AG20443 (cell line): ENCODE data around the gene TMEM222.

Experiments
- DNase-seq: peaks from one replicate; pipeline ENCODE4 v3.0.0; 2012; ENCODE audit warnings: low spot score, mixed read lengths

TMEM222 gene

DNA sequence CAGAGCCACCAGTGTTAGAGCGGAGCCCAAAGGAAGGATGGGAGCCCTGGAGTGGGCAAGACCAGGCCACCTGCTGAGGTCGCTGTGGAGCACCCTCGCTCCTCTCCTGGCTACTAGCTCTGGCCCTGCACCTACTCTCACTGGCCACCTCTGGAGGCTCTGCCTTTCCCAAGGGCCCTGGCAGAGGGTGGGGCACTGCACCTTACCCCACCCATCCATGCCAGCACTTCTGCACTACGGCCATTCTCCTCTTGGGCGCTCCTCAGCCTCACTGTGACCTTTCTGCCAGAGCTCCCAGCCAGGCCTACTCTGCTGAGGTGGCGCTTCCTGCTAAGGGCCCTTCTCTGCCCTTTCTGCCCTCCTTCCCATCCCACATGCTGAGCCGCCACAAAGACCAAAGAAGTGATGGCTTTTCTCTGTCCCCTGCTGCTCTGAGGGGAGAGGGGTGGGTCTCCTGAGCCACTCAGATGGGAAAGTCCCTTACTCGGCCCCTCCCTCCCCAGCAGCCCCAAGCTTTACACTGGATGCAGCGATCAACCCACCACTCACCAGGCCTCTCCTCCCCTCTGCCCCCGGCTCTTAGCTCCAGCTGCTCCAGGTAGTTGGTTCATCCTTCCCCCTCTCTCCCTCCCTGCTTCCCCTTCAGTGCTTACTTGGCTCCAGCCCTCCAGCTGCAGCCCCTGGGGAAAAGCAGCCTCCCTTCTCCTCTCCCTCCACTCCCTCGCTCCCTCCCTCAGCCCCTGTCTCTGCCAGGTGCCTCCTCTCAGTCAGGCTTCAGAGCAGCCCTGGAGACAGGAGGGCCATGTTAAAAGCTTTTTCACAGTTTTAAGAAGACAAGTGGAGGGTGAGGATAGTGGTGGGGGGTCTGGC, 14.8 kb upstream of the TMEM222 start:
- DNase-seq = no peak

DNA sequence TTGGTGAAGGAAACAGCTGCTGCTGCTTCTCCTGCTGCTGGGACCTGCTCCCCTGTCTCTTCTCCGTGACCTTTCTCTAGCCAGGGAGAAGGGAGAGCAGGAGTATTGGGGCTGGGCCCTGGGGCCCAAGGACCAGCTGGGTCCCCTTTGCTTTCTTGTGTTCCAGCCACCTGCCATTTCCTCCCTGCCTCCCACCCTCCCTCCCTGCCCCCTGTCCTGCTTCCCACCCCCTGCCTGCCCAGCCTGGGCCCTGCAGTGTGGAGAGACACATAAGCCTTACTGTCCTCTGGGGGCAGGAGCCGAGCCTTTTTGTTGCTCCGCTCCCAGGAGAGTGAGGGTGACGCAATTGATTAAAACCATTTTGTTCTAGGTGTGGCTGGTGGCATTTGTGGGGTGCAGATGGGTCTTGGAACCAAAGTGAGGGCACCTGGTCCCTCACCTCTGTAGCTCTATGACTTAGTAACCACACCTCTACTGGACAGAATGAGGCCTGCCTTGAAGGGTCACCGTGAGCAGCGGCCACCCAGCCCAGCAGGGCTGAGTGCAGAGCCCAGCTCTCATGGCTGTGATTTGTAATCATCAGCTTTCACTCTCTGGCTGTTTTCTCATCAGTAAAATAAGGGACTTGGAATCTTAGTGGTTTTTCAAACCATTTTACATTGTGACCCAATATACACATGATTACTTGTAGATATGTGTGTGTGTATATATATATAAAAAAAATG, 13.9 kb upstream of the TMEM222 start:
- no peak for DNase-seq

DNA sequence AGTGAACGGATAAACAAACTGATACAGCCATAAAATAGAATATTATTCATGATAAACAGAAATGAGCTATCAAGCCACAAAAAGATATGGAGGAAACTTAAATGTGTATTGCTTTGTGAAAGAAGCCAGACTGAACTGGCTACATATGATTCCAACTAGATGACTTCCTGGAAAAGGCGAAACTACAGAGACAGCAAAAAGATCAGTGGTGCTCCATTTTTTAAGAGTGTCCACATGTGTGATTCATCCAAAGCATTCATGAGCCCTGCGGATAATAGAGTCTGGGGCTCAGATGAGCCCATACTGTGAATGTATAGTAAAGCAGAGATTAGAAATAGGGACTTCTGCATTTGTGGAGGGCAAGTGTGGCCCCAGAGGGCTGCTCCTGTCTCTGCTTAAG, 7.8 kb upstream of the TMEM222 start:
- DNase-seq = no peak

DNA sequence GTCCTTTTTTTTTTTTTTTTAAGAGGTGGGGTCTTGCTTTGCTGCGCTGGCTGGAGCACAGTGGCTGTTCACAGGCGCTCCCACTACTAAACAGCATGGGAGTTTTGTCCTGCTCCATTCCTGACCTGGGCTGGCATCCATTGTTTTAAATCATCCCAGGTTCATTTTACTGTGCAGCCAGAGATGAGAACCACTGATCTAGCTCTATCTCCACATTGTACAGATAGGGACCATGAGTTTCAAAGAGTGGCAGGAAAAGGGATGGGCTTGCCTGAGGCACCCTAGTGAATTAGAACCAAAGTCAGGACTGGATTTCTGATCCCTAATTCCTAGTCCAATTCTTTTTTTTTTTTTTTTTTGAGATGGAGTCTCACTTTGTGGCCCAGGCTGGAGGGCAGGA, 7.2 kb upstream of the TMEM222 start:
- DNase-seq = no peak

DNA sequence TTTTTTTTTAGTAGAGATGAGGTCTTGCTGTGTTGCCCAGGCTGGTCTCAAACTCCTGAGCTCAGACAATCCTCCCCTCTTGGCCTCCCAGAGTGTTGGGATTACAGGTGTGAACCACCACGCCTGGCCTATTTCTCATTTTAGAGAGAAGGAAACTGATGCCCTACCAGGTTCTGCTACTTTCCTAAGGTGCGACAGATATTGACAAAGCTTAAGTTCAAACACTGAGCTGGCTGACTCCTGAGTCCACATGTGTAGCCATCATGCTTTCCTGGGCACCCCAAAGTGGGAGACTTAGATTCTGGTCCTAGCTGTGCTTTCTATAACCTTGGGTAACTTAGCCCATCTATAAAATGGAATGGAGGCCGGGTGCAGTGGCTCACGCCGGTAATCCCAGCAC, 5.1 kb upstream of the TMEM222 start:
- no peak for DNase-seq

DNA sequence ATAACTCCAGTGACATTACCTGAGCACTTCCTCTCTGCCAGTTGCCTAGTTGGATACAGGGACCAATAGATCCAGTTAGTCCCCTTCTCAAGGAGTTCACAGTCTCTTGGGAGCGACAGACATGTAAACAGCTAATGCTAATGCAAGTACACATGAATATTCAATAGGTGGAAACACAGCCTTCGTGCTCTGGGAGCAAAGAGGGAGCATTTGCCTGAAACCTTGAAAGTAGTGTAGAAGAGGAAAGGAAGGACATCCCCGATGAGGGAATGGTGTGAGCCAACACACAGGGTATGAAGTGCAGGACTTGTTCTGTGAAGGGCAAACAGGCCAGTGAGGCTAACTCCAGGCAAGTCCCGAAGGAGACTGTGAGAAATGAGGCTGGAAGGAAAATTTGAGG, 3.8 kb upstream of the TMEM222 start:
- no peak for DNase-seq

GRCh38 chr1:27318596-27318995, 3.4 kb upstream of the TMEM222 start:
- peak; percentile 59 for DNase-seq

DNA sequence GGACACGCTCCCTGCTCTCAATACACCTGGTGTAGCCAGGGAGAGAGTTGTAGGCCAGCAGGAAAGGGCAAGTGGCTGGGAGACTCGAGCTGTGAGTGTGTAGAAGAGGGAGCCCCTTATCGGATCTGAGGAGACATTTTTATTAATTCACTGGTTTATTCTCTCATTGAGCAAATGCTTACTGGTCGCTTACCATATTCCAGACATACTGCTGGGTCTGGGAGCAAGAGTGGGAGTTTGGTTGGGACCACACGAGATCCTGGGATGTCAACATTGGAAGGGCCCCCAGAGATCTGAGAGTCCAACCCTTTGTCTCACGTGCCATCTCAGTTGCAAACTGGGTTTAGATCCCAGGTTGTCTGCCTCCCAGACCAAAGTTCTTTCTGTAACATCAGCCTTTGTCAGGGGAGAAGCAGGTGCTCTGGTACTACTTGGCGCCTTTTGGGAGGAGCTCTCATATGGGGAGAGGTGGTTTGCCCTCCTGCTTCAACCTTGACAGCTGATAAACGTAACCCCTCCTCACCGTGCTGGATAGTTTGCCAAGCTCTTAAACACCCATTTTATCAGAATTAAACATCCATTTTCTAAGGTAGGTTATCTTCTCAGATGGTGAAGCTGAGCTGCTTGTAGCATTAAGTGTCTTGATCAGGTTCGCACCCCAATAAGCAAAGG, 742 bp downstream of the TMEM222 start:
- DNase-seq = no peak

- DNase-seq = no peak
These were observed 3.3 kb downstream of the TMEM222 start for GRCh38 chr1:27325286-27325685.

DNA sequence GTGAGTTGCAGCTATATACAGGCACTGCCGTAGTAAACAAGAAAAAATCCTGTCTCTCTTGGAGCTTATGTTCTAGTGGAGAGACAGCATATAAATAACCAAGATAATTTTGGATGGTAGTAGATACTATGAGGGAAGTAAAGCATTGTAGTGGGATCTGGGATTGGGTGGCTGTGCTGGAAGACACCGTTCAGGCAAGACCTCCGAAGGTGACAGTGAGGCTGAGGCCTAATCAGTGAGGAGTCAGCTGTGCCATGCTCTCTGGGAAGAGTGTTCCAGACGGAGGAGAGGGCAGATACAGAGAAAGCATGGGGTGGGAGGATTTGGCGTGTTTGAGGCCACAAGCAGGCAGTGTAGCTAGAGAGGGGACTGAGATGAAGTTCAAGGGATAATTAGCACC, 6.0 kb downstream of the TMEM222 start:
- DNase-seq = no peak

DNA sequence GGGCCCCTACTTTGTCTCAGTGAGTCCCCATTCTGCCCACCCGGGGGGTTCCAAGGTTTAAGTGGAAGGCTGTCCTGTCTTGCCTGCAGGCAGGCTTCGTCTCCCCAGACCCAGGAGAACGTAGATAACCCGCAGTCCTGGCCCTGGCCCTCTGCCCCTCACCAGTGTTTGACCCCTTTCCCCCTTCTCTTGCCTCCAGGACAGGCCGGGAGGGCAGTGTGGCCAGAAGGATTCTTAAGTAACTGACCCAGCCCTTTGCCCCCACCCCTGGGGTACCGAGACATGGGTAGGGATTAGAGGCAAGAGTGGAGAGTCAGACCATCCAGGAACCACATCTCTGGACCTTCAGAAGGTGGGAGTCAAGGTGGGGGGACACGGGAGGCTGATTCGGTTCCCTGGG, 8.8 kb downstream of the TMEM222 start:
- DNase-seq = no peak

GRCh38 chr1:27331426-27331825, 9.5 kb downstream of the TMEM222 start:
- no peak for DNase-seq

DNA sequence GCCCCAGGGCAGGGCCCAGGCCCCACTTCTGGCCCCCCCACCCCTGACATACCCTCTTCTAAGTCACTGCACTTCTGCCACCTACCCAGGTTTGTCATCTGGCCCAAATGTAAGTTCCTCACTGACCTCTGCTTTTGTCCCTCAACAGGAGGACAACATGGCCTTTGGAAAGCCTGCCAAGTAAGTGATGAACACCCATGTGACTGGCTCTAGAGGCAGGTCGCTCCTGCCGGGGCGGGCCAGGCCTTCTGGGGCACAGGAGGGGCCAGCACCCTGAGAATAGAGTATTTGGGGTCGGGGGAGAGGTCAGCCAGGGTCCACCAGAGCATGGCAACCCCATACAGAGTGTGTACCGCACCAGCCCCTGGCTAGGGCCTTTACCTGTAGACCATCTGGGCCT, 10.0 kb downstream of the TMEM222 start:
- no peak for DNase-seq

DNA sequence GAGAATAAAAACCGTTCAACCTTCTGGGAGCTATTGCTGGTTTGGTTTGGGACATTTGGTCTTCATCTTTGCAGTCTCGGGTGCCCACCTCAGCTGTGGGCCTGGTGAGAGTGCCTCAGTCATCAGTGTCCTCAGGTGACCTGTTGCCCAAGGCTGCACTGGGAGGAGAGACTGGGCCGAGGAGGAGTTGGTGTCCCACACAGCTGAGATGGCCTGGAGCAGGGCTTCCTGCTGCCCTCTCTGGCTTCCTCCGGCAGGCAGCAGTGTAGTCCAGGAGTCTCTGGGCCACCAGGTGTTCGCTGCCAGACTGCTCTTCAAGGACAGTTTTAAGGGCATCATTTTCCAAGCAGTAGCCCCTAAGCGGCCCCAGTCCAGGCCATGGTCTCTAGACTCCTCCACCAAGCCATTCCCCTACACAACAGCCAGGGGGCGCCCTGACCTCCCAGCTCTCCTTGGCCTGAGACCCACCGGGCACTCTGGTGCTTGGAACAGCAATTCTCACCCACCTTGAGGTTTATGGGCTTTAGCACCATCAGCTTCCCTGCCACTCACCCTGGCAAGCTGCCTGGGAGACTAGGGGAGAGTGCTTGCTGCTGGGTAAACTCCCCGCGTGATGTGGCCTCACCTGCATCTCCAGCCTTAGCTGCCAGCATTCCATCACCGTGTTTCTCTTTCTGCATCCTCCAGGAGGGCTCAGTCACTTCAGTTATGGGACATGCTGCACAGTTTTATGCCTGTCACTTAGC, 10.7 kb downstream of the TMEM222 start:
- peak; percentile 84 for DNase-seq

DNA sequence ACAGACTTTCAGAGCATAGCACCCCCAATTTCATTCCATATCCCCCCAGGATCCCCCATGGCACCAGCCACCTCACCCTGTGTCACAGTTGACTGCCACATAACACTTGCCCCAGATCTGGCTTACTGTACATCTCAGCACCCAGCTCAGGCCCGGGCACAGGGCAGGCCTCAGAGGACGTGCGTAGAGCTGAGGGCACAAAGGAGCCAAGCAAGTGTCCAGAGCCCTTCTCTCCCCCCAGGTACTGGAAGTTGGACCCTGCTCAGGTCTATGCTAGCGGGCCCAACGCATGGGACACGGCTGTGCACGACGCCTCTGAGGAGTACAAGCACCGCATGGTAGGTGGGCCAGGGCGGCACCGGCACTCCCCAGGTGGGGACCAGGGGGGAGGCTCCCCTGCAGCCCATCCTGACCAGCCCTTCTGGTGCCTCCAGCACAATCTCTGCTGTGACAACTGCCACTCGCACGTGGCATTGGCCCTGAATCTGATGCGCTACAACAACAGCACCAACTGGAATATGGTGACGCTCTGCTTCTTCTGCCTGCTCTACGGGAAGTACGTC, 11.8 kb downstream of the TMEM222 start:
- DNase-seq = no peak

GRCh38 chr1:27335506-27336422, 13.8 kb downstream of the TMEM222 start:
- DNase-seq = peak; percentile 6

DNA sequence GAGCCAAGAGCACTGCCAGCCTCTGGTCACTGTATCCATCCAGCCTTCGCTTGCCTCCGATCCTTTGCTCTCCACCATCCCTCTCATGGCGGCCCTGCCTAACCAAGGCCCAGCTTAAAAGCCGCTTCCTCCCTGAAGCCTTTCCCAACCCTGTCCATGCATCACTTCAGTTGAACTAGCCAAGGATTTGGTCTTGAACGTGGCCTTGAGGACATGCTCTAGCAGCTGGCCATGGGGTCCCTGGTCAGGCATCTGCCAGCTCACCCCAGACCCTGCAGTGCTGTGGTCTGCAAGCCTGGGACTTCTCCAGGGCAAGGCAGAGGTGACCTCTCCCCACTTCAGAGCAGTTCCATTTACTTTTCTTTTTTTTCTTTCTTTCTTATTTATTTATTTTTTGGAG, 14.8 kb downstream of the TMEM222 start:
- DNase-seq = peak; percentile 4

DNA sequence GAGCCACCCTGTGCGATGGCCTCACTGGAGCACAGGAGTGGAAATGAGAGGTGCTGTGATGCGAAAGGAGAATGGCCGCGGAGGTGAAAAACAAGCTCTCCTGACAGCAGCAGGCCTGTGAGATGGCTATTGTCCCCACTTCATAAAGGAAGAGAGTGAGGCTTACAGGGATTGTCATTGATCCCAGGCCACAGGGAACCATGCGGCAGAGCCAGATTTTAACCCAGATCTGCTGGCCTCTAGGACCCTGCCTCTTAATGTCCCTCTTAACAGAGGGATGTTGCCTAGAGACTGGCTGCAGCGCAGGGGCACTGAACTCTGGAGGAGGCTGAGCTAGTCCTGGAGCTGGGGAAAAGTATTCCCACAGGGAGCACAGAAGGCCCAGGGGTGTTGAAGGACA, 16.8 kb downstream of the TMEM222 start:
- no peak for DNase-seq

DNA sequence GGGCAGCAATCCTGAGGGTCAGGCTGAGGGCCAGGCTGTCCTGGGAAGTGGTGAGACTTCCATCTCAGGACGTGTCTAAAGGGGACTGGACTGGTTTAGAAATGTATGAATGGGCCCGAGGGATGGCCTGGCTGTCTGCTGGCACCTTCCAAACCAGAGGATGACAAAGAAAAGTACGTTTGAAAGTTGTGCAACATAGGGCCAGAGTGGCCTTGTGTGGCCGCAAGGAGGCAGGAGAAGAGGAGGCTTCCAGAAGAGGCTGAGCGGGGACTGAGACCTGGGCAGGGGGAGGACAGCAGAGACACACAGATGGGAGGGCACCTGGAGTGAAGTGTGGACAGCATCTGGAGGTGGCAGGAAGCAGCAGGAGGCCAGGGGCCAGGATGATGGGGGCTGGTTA, 17.2 kb downstream of the TMEM222 start:
- no peak for DNase-seq

DNA sequence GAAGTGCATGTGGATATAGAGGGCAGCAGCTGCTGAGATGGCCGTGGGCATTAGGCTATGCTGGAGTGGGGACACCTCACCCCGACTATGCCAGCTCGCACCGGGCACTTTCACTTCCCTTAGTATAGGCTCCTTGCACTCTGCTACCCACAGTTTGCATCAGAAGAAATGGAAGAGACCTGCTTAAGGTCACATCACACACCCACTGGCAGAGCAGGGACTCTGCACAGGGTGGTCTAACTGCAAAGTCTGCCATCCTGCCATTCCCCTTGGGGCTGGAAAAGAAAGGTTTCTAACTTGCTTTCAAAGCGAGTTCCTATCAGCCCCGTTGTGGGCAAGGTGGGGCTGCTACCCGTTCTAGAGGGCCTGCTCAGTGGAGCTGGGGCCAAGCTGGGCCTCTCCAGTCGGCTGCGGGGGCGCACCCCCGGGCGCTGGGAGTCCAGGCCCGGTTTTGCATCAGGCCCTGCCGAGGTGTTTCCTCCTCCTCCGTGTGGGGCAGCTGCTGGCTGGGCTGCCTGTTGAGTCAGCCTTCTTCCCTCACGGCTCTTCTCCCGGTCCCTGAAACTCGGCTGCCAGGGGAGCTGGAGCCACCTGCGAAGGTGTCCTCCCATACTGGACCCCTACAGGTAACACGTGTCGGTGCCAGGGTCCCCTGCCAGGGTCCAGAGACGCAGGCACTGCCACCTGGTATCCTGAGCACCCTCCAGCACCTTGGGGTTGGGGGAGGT, 19.7 kb downstream of the TMEM222 start, which contains the start of gene SYTL1:
Gene SYTL1 (plus strand): TSS at position 498 of the 728 bp plus-strand sequence. CDS start 3,313 bp downstream, outside the sequence.
- peak; percentile 84 for DNase-seq
